ENCODE measurements around the gene EIF4G3.
"Not testable (repeated sequence)": the region's sequence is repeated elsewhere in the genome, so short reads cannot be mapped to it uniquely, and the experiment has no call there.

Gene EIF4G3

GRCh38 chr1:21024136-21024896 lies 152.4 kb downstream of the EIF4G3 start:
- not testable (repeated sequence) for DNase-seq

DNA sequence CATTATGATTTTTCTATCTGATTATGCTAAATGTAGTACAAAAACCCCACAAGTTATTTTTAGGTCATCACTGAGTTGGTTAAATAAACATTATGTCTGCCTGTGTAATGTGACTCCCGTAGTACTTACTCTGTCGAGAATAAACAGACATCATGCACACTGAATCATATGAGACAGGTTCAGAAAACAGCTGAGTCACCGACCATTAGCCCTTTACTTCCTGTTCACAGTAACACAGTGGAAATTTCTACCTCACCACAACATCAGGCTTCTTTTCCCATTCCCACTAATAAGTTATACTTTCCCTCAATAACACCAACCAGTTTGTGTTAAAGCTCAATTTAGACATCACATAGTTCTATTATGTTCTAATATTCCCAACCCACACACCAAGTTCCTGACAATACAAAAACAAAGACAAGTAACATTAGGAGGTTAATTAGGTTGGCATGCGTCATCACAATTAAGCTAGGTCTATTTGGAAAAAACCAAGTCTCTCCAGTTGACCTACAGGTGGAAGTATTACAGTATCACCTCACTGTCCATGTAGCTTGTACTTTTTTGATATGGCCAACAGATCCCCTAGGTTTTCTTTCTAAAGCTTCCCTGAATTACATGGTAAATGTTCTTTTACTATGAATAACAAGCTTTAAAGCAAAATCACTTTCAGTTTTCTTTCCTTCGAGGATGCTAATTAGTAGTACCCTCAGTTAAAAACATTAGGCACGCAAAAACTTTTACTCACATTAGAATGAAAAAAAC lies 154.2 kb downstream of the EIF4G3 start:
- DNase-seq = peak; percentile 37

DNA sequence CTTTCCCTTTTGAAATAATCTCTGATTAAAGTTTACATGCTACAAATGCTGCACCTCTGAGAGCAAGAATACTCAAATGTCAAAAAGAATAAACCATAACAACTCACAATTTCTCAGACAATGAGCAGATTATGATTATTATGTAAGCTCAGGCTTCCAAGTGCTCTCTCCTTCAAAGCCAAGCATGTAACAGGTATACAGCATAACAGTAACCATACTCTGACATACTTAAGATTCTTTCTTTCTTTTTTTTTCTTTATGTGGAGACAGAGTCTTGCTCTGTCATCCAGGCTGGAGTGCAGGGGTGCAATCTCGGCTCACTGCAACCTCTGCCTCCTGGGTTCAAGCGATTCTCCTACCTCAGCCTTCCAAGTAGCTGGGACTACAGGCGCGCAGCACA lies 155.4 kb downstream of the EIF4G3 start:
- no peak for DNase-seq

- no peak for DNase-seq
Measured at GRCh38 chr1:21020151-21020550, 156.5 kb downstream of the EIF4G3 start.

DNA sequence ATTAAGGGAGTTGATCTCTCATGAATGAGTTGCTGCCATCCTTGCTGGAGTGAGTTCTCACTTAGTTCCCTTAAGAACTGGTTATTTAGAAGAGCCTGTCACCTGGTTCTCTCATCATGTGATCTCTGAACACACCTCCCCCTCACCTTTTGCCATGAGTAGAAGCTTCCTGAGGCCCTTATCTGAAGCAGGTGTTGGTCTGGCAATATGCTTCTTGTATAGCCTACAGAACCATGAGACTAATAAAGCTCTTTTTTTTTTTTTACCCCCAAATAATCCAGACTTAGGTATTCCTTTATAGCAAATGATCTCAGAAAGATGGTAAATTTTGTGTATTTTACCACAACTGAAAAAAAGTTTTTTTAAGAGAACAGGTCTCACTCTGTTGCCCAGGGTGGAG lies 158.0 kb downstream of the EIF4G3 start:
- DNase-seq = no peak

GRCh38 chr1:21013510-21013909 lies 163.2 kb downstream of the EIF4G3 start:
- no peak for DNase-seq

- no peak for DNase-seq
Measured at GRCh38 chr1:21012937-21013336, 163.8 kb downstream of the EIF4G3 start.

GRCh38 chr1:21007876-21008275 lies 168.8 kb downstream of the EIF4G3 start:
- no peak for DNase-seq

GRCh38 chr1:21005466-21006239 lies 171.0 kb downstream of the EIF4G3 start:
- DNase-seq = no peak

- DNase-seq = no peak
Measured at GRCh38 chr1:21003281-21004045, 173.2 kb downstream of the EIF4G3 start.

DNA sequence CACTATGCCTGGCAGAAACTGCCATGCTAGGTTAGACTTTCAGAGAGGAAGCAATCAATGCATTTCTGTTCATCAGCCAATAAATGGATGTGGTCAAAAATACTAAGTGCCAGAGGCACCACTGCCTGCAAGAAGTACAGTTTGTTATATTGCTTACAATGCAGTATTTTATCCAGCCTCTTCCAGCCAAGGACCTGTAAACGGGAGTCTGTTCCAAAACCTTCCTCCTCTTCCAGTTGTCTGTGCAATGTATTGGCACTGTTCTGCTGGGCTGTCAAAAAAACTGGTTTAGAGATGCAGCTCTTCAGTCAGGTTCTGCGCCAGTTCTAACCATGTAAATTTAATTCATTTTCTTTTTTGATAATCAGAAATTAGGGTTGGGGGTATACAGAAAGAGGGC lies 175.7 kb downstream of the EIF4G3 start:
- DNase-seq = no peak

DNA sequence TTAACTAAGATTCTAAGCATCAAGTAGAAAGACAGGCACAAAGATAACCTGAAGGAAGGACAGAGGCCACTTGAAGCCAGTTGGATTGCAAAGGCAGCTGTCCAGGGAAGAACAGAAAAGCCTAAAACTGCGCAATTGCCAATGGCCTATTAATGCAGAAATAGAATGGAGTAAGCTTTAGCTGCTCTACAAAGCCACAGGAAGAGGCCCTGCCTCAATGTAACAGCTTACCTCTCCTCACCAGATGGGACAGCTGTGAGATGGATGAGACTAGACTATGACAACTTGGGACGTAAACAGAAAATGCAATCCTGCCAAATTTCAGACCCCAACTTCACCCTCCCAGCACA lies 176.5 kb downstream of the EIF4G3 start:
- DNase-seq = no peak

DNA sequence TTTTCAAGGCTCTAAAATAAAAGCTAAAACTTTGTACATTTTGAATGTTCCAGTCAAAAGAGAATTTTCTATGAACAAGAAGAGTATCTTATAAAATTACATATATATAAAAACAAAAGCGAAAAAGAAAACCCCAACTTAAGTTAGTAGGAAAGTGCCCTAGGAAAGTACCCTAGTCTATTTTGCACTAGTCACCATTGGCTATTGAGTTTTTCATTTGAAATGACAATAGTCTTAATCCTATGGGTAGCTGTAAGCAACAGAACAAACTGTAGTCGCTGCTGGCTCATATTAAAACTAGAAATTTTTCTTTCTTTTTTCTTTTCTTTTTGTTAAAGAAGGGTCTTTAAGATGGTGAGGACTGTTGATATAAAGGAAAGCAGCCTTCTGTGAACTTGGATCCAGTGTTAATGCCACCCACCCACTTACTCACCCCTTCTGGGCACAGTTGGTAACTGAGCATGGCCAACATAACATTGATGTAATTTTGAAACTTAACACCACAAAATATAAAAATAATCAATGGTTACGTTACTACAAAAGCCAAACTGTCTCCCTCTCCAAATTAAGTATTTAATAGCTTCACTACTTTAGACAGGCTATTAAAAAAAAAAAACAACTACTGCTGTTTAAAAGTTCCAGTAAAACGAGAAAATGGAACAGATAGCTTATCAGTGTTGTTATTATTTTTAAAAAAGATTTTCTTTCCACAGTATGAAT lies 177.0 kb downstream of the EIF4G3 start:
- DNase-seq = no peak

- no peak for DNase-seq
Measured at GRCh38 chr1:20998826-20999225, 177.9 kb downstream of the EIF4G3 start.

GRCh38 chr1:20997602-20998224 lies 179.0 kb downstream of the EIF4G3 start:
- DNase-seq = no peak

DNA sequence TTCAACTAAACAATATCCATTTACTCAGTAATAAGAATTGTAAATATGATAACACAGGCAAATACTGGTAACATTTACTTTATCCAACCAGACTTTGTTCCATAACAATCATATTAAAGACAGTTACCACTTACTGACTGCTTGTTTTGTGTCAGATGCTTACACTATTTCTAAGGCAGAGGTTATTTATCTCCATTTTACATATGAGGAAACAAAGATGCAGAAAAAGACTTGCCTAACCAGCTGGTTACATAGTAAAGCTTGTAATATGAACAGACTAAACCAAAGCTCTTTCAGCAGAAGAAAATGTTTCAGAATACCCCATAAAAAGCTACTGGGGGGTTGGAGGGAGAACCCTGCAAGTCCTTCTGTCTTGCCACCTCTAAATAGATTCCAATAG lies 180.1 kb downstream of the EIF4G3 start:
- DNase-seq = no peak

DNA sequence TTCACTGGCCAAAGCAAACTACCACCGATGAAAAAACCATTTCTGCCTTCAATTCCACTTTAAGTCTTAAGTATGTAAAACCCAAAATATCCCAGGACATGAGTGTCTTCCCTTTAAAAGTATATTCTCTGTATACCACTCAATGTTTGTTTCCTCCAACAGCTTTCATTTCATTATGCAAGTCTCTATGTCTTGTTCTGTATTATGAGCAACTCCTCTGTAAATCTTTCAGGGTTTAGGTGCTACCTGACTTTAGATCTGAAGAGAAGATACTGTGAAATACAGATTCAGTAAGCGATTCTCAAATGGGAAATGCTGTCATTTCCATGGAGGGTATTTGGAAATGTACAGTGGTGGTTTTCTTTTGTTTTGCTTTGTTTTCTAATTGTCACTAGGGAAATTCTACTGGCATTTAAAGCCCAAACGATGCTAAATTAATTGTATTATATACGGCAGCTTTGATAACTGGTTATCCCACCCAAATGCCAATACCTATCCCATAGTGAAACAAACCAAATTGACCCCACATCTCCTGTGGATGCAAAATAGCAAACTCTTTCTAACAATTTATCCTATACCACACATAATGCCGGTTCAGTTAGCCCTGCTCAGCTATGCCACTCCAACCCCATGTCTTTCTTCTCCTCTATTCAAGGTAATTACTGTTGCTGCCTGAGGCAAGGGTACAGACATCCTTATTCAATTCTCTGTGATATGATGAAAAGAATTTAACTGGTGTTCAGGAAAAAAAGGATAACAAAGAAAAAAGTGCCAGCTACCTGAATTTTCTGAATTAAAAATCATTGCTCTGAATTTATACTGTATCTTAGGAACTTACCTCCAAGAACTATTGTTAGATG lies 182.8 kb downstream of the EIF4G3 start:
- DNase-seq = no peak

- no peak for DNase-seq
Measured at GRCh38 chr1:20992322-20993056, 184.2 kb downstream of the EIF4G3 start.

DNA sequence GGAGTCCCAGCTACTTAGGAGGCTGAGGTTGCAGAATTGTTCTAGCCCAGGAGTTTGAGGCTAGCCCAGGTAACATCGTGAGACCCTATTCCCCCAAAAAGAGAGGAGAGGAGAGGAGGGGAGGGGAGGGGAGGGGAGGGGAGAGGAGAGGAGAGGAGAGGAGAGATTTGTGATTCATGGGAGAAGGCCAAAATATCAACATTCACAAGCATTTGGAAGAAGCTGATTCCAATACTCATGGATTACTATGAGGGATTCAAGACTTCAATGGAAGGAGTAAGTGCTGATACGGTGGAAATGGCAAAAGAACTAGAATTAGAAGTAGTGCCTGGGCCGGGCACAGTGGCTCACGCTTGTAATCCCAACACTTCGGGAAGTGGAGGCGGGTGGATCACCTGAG lies 187.8 kb downstream of the EIF4G3 start:
- DNase-seq = no peak

All from NK-92 treated with Interleukin-12 subunit alpha and Interleukin-12 subunit beta, amount 100 ng/mL, for 24 hours (cell line).